Measurements from ENCODE around the gene PFDN6. TPM values are rescaled to one million over a fixed set of nuclear protein-coding genes. Genes with fewer than 3 reads are reported as not detected.
A peak's percentile ranks its signal among the peaks of the same experiment; 100 is the strongest.

PFDN6 gene
- total RNA-seq, 4 donors from 2014 or later: 13.6 to 33.5 (median 21.6) TPM

- Histone ChIP-seq H3K4me3 (peak overlapping the region; percentile 41 to 56), H3K27ac (peak overlapping the region; percentile 89 to 90), H3K9me3 (no peaks in the 10 kb centered on the region), H3K36me3 (no peaks in the 10 kb centered on the region), H3K27me3 (no peaks in the 10 kb centered on the region), H3K4me1 (peaks cover 2 to 14% of the 10 kb centered on the region in 2 donors)
- no peak for DNase-seq
- intact Hi-C loops (cut with DNase I; ENCODE audit: low total_unique reads): no loop called here
- TF ChIP-seq CTCF (IDR thresholded peaks at IDR 0.05) (no peak), POLR2A (IDR thresholded peaks at IDR 0.05) (no peak)
Observed at GRCh38 chr6:33316603-33317418, 27.4 kb downstream of the PFDN6 start.

DNA sequence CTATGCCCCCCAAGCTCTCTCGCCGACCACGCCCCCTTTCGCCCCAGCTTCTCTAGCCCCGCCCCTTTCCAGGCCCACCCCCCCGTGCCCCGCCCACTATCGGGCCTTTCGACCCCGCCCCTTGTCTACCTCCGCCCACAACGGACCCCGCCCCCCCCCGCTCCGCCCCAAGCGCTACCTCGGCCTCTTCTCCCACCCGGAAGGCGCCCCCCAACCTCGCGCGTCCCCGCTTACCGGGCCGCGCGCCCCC, 27.9 kb downstream of the PFDN6 start:
- H3K4me3 ChIP-seq: peak overlapping the region; percentile 41 to 56
- no peaks in the 10 kb centered on the region for H3K27me3 ChIP-seq
- TF ChIP-seq CTCF (IDR thresholded peaks at IDR 0.05) (no peak), POLR2A (IDR thresholded peaks at IDR 0.05) (no peak)
- H3K36me3 ChIP-seq: no peaks in the 10 kb centered on the region
- intact Hi-C loops (cut with DNase I; ENCODE audit: low total_unique reads): no loop called here
- H3K27ac ChIP-seq: peak overlapping the region; percentile 89 to 90
- no peak for DNase-seq
- peaks cover 6 to 14% of the 10 kb centered on the region in 2 donors for H3K4me1 ChIP-seq
- H3K9me3 ChIP-seq: no peaks in the 10 kb centered on the region

GRCh38 chr6:33317669-33318425, 28.4 kb downstream of the PFDN6 start, which contains the start of gene ZBTB22:
ZBTB22 (minus strand) TSS chr6:33317744; CDS start chr6:33316916, 828 bp downstream.
- intact Hi-C loops (cut with DNase I; ENCODE audit: low total_unique reads): no loop called here
- Histone ChIP-seq H3K36me3 (no peaks in the 10 kb centered on the region), H3K27ac (peak within 1 kb of the TSS; percentile 89 to 90), H3K9me3 (no peaks in the 10 kb centered on the region), H3K27me3 (no peaks in the 10 kb centered on the region), H3K4me1 (peaks cover 6 to 12% of the 10 kb centered on the region in 2 donors), H3K4me3 (peak within 1 kb of the TSS; percentile 41 to 56)
- DNase-seq: peak; percentile 97 to 100
- TF ChIP-seq POLR2A (IDR thresholded peaks at IDR 0.05) (peak in 1 of 2 donors; percentile 41), CTCF (IDR thresholded peaks at IDR 0.05) (peak in 2 of 4 experiments; percentile 30 to 37)

GRCh38 chr6:33318426-33319073, 29.1 kb downstream of the PFDN6 start:
- Histone ChIP-seq H3K4me3 (peak overlapping the region; percentile 41 to 56), H3K27me3 (no peaks in the 10 kb centered on the region), H3K9me3 (no peaks in the 10 kb centered on the region), H3K4me1 (peaks cover 6 to 13% of the 10 kb centered on the region in 2 donors), H3K27ac (peak overlapping the region; percentile 89 to 90), H3K36me3 (no peaks in the 10 kb centered on the region)
- no peak for DNase-seq
- no peak for TF ChIP-seq CTCF (IDR thresholded peaks at IDR 0.05)
- TF ChIP-seq POLR2A (IDR thresholded peaks at IDR 0.05): no peak
- intact Hi-C loops (cut with DNase I; ENCODE audit: low total_unique reads): no loop called here

Data from uterus (tissue), 4 donors.